ENCODE results near the gene UBALD2. TPM values are rescaled to one million over a fixed set of nuclear protein-coding genes. Genes with fewer than 3 reads are reported as not detected.
A peak's percentile ranks its signal among the peaks of the same experiment; 100 is the strongest.
"Not testable (repeated sequence)": the region's sequence is repeated elsewhere in the genome, so short reads cannot be mapped to it uniquely, and the experiment has no call there.

UBALD2 gene
- total RNA-seq, 2 donors from 2014 or later, result 21.3 to 30.8 TPM

DNA sequence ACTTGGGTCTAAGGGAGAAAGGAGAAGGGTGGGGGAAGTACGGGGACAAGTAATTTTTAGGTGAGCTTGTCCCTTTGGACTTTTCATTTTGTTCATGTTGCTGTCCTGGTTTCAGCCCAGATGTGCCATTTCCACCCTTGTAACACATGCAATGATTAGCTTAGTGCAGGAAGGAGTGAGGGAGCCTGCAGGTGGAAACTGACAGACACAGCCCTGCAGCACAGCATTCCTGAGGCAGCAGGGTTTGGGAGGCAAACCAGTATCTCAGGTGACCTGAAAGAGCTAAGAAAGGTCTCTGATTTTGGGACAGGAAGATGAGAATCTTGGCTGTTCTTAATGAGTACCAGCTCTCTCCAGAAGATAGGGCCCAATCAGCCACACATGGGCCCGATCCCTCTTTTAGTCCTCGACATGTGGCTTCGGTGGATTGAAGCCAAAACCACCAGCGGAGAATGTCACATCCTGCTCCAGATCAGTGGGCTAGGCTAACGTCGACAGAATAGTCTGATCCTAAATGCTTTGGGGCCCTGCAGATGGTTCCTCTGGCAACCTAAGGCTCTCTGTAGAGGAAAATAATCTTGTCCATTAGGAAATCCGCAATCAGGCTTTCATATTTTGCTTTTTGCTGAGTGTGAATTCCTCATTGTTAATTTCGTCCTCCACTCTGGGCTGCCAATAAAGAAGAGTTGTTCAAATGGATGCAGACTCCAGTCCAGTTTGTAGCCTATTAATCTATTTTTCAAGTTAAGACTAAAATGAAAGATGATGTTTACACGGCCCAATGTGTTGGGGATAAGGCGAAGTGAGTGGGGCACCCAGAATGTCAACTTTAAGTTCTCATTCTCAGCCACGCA is 21.1 kb upstream of the UBALD2 start:
- no peak for DNase-seq
- intact Hi-C loops (cut with DNase I), result no loop called here
- no peak for ATAC-seq

DNA sequence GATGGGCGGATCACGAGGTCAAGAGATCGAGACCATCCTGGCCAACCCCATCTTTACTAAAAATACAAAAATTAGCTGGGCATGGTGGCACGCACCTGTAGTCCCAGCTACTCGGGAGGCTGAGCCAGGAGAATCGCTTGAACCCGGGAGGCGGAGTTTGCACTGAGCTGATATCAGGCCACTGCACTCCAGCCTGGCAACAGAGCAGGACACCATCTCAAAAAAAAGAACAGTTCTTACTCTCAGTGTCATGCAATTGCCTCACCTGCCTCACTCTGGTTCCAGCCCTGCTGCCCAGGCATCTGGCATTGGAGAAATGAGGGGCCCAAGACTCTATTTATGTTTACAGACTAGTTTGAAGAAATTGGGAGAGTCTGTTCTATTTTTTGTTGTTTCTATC is 20.4 kb upstream of the UBALD2 start:
- DNase-seq; ATAC-seq; intact Hi-C loops (cut with DNase I): not testable (repeated sequence)

GRCh38 chr17:76246080-76247066 is 18.8 kb upstream of the UBALD2 start:
- ATAC-seq (peak in 1 of 2 donors; percentile 93), DNase-seq (no peak)
- intact Hi-C loops (cut with DNase I), result no loop called here

DNA sequence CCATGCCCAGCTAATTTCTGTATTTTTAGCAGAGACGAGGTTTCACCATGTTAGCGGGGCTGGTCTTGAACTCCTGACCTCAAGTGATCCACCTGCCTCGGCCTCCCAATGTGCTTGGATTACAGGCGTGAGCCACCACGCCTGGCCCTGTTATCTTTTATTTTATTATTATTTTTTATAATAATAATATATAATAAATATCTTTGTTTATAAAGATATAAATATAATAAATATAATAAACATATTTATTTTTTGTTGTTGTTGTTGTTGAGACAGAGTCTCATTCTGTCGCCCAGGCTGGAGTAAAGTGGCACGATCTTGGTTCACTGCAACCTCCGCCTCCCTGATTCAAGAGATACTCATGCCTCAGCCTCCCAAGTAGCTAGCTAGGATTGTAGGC is 17.8 kb upstream of the UBALD2 start:
- intact Hi-C loops (cut with DNase I), result no loop called here
- DNase-seq (no peak), ATAC-seq (no peak)

DNA sequence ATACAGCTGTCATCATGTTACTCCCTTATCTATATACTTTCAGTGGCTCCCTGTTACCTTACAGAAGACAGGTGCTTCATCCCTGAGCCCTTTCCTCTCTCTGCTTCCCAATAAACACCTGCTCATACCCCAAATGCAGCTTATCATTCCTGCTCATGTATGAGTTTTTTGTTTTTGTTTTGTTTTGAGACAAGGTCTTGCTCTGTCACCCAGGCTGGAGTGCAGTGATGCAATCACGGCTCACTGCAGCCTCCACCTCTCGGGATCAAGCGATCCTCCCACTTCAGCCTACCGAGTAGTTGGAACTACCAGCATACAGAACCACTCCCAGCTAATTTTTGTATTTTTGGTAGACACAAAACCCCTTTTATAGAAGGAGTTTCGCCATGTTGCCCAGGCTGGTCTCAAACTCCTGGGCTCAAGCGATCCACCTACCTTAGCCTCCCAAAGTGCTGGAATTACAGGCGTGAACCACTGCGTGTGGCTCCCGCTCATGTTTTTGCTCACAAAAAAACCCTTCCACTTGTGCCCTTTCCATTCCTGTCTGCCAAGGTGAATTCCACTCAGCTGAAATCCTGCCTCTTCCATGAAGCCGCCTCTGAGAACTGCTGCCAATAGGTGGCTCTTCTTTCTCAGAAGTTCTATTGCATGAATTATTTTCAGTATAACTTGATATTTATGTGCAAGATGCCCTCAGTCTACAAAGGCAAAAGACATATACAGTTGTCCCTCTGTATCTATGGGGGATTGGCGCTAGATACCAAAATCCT is 16.9 kb upstream of the UBALD2 start:
- no peak for ATAC-seq
- intact Hi-C loops (cut with DNase I), result no loop called here
- DNase-seq, result no peak

GRCh38 chr17:76250141-76250540 is 15.0 kb upstream of the UBALD2 start:
- DNase-seq (no peak), ATAC-seq (no peak)
- intact Hi-C loops (cut with DNase I), result no loop called here

GRCh38 chr17:76251478-76252039 is 13.6 kb upstream of the UBALD2 start:
- ATAC-seq (no peak), DNase-seq (no peak)
- intact Hi-C loops (cut with DNase I), result no loop called here

- DNase-seq (peak; percentile 60), ATAC-seq (peak; percentile 76 to 83)
- intact Hi-C loops (cut with DNase I), result no loop called here
These were observed 12.9 kb upstream of the UBALD2 start for GRCh38 chr17:76252040-76252954.

- intact Hi-C loops (cut with DNase I); ATAC-seq; DNase-seq: not testable (repeated sequence)
These were observed 12.0 kb upstream of the UBALD2 start for GRCh38 chr17:76252967-76253766.

- intact Hi-C loops (cut with DNase I), result no loop called here
- DNase-seq (no peak), ATAC-seq (no peak)
These were observed 11.3 kb upstream of the UBALD2 start for GRCh38 chr17:76253841-76254240.

DNA sequence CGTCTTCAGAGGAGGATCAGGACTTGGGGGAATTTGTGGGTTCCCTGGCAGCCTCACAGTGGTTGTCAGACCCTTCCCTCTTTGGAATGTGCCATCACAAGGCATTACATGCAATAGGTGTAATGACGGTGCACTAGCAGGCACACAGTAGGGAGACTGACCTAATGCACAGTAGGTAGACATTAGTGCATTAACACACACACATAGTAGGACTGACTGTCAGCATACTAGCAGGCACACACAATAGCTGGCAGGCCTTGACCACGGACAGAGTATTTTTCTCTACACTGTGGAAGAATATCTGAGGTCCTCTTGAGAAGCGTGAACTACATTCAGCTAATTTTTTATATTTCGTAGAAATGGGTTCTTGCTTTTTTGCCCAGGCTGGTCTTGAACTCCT is 10.9 kb upstream of the UBALD2 start:
- ATAC-seq, result no peak
- intact Hi-C loops (cut with DNase I), result no loop called here
- no peak for DNase-seq

GRCh38 chr17:76255801-76256429 is 9.2 kb upstream of the UBALD2 start:
- no peak for DNase-seq
- ATAC-seq, result no peak
- intact Hi-C loops (cut with DNase I), result no loop called here

- intact Hi-C loops (cut with DNase I); DNase-seq; ATAC-seq: not testable (repeated sequence)
These were observed 8.6 kb upstream of the UBALD2 start for GRCh38 chr17:76256430-76257050.

GRCh38 chr17:76260220-76260619 is 4.9 kb upstream of the UBALD2 start:
- intact Hi-C loops (cut with DNase I), result no loop called here

GRCh38 chr17:76260669-76261068 is 4.5 kb upstream of the UBALD2 start:
- DNase-seq (no peak), ATAC-seq (no peak)
- intact Hi-C loops (cut with DNase I), result no loop called here

More at GRCh38 chr17:76260220-76260619, 4.9 kb upstream of the UBALD2 start:
- DNase-seq (no peak), ATAC-seq (no peak)

Data from left cardiac atrium (tissue), 4 donors.